Endothelial cell of umbilical vein (primary cell): ENCODE measurements around the gene HNRNPA2B1. TPM values are rescaled to one million over a fixed set of nuclear protein-coding genes. Genes with fewer than 3 reads are reported as not detected.

ENCODE experiments used
- BruUV-seq: library from RNA; stranded (reverse); fragments of 400-500 nt; replicated peaks from 2 replicates; lab custom pipeline; 2021; lab: Mats Ljungman, UMichigan
- CTCF ChIA-PET: fragments of 300-600, 350-600 bp; sonication (Branson Sonifier 250); formaldehyde crosslinking; loops from one replicate; lab custom pipeline; 2021; ENCODE audit warnings: antibody characterized with exemption, inconsistent platforms; lab: Charles Lee
- POLR2A ChIA-PET: fragments of 300-600, 350-600 bp; sonication (Branson Sonifier 250); formaldehyde crosslinking; loops from one replicate; lab custom pipeline; 2021; ENCODE audit warnings: antibody characterized with exemption, inconsistent platforms; lab: Charles Lee
- DNase-seq: peaks from one replicate; pipeline ENCODE4 v3.0.0-alpha.2; 2011; ENCODE audit warnings: low read depth, low spot score
- FAIRE-seq: peaks from 2 replicates; lab custom pipeline; 2011; peaks lifted over from hg19 to GRCh38; lab: Jason Lieb, UNC
- H2AFZ ChIP-seq: 2 replicates; pipeline ENCODE4 v1.6.0; 2012; ENCODE audit warnings: low read depth, low read length, control low read depth, inconsistent platforms
- H3K27ac ChIP-seq: 2 replicates; pipeline ENCODE4 v1.5.1; 2011; ENCODE audit warnings: low read depth, mild to moderate bottlenecking, control low read depth, low read length, moderate library complexity; ENCODE audit not compliant: insufficient read depth
- H3K27me3 ChIP-seq, 2 experiments: 2 replicates each; pipeline versions ENCODE4 v1.6.0 to v1.6.1; 2011; ENCODE audit warnings: low read length in 2 of 2, mixed read lengths in 1 of 2; ENCODE audit not compliant: control insufficient read depth in 2 of 2, insufficient read depth in 2 of 2
- H3K36me3 ChIP-seq, 2 experiments: 2 replicates in 1 of 2; 3 replicates in 1 of 2; pipeline ENCODE4 v1.5.1; 2011; ENCODE audit warnings: low read length in 2 of 2, mild to moderate bottlenecking in 1 of 2, moderate library complexity in 1 of 2; ENCODE audit not compliant: control insufficient read depth in 2 of 2, insufficient read depth in 2 of 2; ENCODE audit errors: extremely low read depth in 1 of 2
- H3K4me1 ChIP-seq: 3 replicates; pipeline ENCODE4 v1.5.1; 2011; ENCODE audit warnings: mild to moderate bottlenecking, low read length; ENCODE audit not compliant: control insufficient read depth, insufficient read depth; ENCODE audit errors: extremely low read depth
- H3K4me2 ChIP-seq: 2 replicates; pipeline ENCODE4 v1.6.1; 2011; ENCODE audit warnings: low read length, control low read depth, mixed read lengths; ENCODE audit not compliant: insufficient read depth
- H3K4me3 ChIP-seq, 3 experiments: fragments of 200-600 bp in 1 of 3; sonication (generic), shearing (Covaris generic) in 1 of 3; replicated peaks in 1 of 3; 2 replicates each; pipeline ENCODE4 v1.5.1; 2011 to 2016; ENCODE audit warnings: control low read depth in 3 of 3, low read length in 3 of 3, mild to moderate bottlenecking in 2 of 3, inconsistent platforms in 1 of 3, low read depth in 1 of 3, moderate library complexity in 1 of 3; ENCODE audit not compliant: insufficient read depth in 1 of 3
- H3K79me2 ChIP-seq: 2 replicates; pipeline ENCODE4 v1.6.0; 2012; ENCODE audit warnings: low read length, inconsistent platforms; ENCODE audit not compliant: control insufficient read depth, insufficient read depth
- H3K9ac ChIP-seq: replicated peaks from 2 replicates; pipeline ENCODE3; 2011; ENCODE audit warnings: low read length, control low read depth; ENCODE audit not compliant: insufficient read depth; ENCODE audit errors: extremely low read depth
- H3K9me1 ChIP-seq: replicated peaks from 3 replicates; pipeline ENCODE4 v1.6.0; 2011; ENCODE audit warnings: mild to moderate bottlenecking, low read length; ENCODE audit not compliant: control insufficient read depth, insufficient read depth; ENCODE audit errors: extremely low read depth
- H3K9me3 ChIP-seq: replicated peaks from 2 replicates; pipeline ENCODE4 v1.5.1; 2012; ENCODE audit warnings: low read length, inconsistent platforms; ENCODE audit not compliant: control insufficient read depth, insufficient read depth
- H4K20me1 ChIP-seq: replicated peaks from 2 replicates; pipeline ENCODE3; 2011; ENCODE audit warnings: mild to moderate bottlenecking, low read length; ENCODE audit not compliant: control insufficient read depth, insufficient read depth; ENCODE audit errors: extremely low read depth
- CTCF ChIP-seq, 2 donors: IDR thresholded peaks; 1 replicate in 1 of 2; 2 replicates in 1 of 2; pipeline ENCODE4 v1.5.1; 2011; ENCODE audit warnings: low read length in 2 of 2, mild to moderate bottlenecking in 2 of 2, moderate library complexity in 2 of 2, control low read depth in 1 of 2, inconsistent platforms in 1 of 2, low read depth in 1 of 2; ENCODE audit not compliant: insufficient read depth in 1 of 2; ENCODE audit errors: extremely low read depth in 1 of 2
- EZH2 ChIP-seq: IDR thresholded peaks from 2 replicates; pipeline ENCODE4 v1.6.1; 2012; ENCODE audit warnings: borderline replicate concordance, low read depth, mild to moderate bottlenecking, moderate library complexity, low read length, inconsistent platforms; ENCODE audit not compliant: severe bottlenecking
- FOS ChIP-seq: IDR thresholded peaks from 2 replicates; pipeline ENCODE4 v1.6.1; 2011; ENCODE audit warnings: mild to moderate bottlenecking, low read length, moderate library complexity, borderline replicate concordance; ENCODE audit not compliant: insufficient read depth
- GATA2 ChIP-seq: IDR thresholded peaks from 2 replicates; pipeline ENCODE4 v1.7.0; 2011; ENCODE audit warnings: low read depth, mild to moderate bottlenecking, moderate library complexity, mixed read lengths, low read length; ENCODE audit not compliant: insufficient read length, insufficient read depth
- JUN ChIP-seq: IDR thresholded peaks from 2 replicates; pipeline ENCODE4 v1.6.1; 2011; ENCODE audit warnings: borderline replicate concordance, low read depth; ENCODE audit not compliant: insufficient read length, insufficient read depth
- MAX ChIP-seq: IDR thresholded peaks from 2 replicates; pipeline ENCODE4 v1.6.1; 2011; ENCODE audit not compliant: insufficient read depth, insufficient read length
- MYC ChIP-seq: IDR thresholded peaks from one replicate; pipeline ENCODE4 v1.6.1; 2011; ENCODE audit warnings: mild to moderate bottlenecking, low read depth, low read length
- POLR2A ChIP-seq: IDR thresholded peaks from 2 replicates; pipeline ENCODE4 v1.6.1; 2012; ENCODE audit warnings: low read depth, mild to moderate bottlenecking, control low read depth, low read length
- POLR2AphosphoS5 ChIP-seq: IDR thresholded peaks from 2 replicates; pipeline ENCODE4 v1.6.1; 2012; ENCODE audit warnings: low read depth, mild to moderate bottlenecking, control low read depth, low read length, moderate library complexity; ENCODE audit not compliant: insufficient read depth
- dilution Hi-C: fragments of 300-500 bp; cut with MboI; formaldehyde crosslinking; loops from one replicate; pipeline ENCODE4 v1.15.0; 2019; ENCODE audit warnings: low sequenced_read_pairs; ENCODE audit not compliant: extremely low pct_ligation_motif_present
- intact Hi-C: fragments of 100-400 bp; cut with micrococcal nuclease; formaldehyde crosslinking; loops from one replicate; pipeline ENCODE4 v1.10.0; 2022
- polyA plus RNA-seq, 4 experiments: library from polyadenylated mRNA; depleted of rRNA in 3 of 4; stranded (reverse) in 3 of 4; unstranded in 1 of 4; fragments of >200 nt; gene quantifications; 2 replicates each; pipeline versions ENCODE4 v1.2.1 to v1.2.3, GENCODE V29; 2011 to 2012; ENCODE audit warnings: missing spikeins in 1 of 4
- total RNA-seq: library from RNA; stranded (reverse); gene quantifications from 2 replicates; pipeline ENCODE4 v1.2.3, GENCODE V29; 2021

The HNRNPA2B1 gene
- total and polyA plus RNA-seq, 2 donors (not counting 3 experiments of a cell fraction or from before 2014, with no cell fraction given): 198 to 703 TPM

GRCh38 chr7:26203016-26203415 is 2.5 kb upstream of the HNRNPA2B1 start:
- peak overlapping the region; percentile 93 for H3K9ac ChIP-seq
- ChIA-PET CTCF (interaction anchor here (1.4 kb wide), 1 partner anchor 465 kb away, joined by 5 read pairs; no protein-coding TSS in a partner anchor), POLR2A (no interaction called here)
- BruUV-seq: TSS peak; percentile 27
- H2AFZ ChIP-seq: no peak overlapping the region
- no peaks in the 10 kb centered on the region for H3K9me1 ChIP-seq
- H4K20me1 ChIP-seq: peaks cover 27% of the 10 kb centered on the region
- H3K36me3 ChIP-seq: peaks cover 2 to 21% of the 10 kb centered on the region in 2 experiments
- H3K27me3 ChIP-seq: no peaks in the 10 kb centered on the region
- peaks cover 33% of the 10 kb centered on the region for H3K4me1 ChIP-seq
- dilution Hi-C loops (no loop called here), intact Hi-C loops (loop anchor here (5.0 to 10.0 kb wide), 4 partner anchors 302 to 1404 kb away; partner anchors contain the start of gene SKAP2)
- no peak for TF ChIP-seq JUN
- no peak for TF ChIP-seq MAX
- no peak for TF ChIP-seq CTCF (IDR thresholded peaks at IDR 0.05; ENCODE audit: extremely low read depth in 1 of 2, insufficient read depth in 1 of 2, low read depth in 1 of 2, low read length in 2 of 2)
- no peak for TF ChIP-seq EZH2
- TF ChIP-seq POLR2AphosphoS5: no peak
- no peak for TF ChIP-seq POLR2A
- no peak for TF ChIP-seq MYC
- no peak for TF ChIP-seq GATA2
- TF ChIP-seq FOS: no peak
- DNase-seq (no peak), FAIRE-seq (no peak)
- peak overlapping the region; percentile 99 for H3K4me2 ChIP-seq
- H3K79me2 ChIP-seq: peaks cover 88% of the 10 kb centered on the region
- peak overlapping the region; percentile 94 to 99 (median 98) for H3K4me3 ChIP-seq
- H3K27ac ChIP-seq: peak overlapping the region; percentile 79
- H3K9me3 ChIP-seq: no peaks in the 10 kb centered on the region
